ENCODE data around the gene LRCH4. TPM values are rescaled to one million over a fixed set of nuclear protein-coding genes. Genes with fewer than 3 reads are reported as not detected.

Gene LRCH4
- total and polyA plus RNA-seq, 2 of the 13 experiments (the other 11 are each of a cell fraction or from before 2014, with no cell fraction given), result 7.0 to 9.3 TPM

DNA sequence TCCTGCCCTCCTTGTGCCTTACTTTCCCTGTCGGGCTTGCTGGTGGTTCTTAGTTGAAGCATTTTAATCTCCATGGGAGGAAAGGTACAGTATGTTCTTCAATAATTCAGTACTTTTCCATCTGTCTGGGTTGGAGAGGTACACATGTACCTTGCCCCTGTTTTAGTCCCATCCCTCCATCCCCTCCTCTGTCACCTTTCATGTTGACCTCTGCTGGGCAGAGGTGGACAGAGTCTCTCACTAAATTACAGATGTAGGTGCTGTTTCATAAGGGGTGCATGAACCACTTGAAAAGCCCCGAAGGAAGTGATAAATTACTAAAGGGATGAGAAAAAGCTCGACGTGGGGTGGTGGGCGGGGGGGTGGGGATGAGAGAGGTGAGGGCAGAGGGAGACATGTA, 41.5 kb downstream of the LRCH4 start (continued):
- TF ChIP-seq ATF7 (IDR thresholded peaks at IDR 0.05) (no peak), ATF7 (CRISPR knock-in tag; IDR thresholded peaks at IDR 0.05) (no peak), ZBTB42 (CRISPR knock-in tag; IDR thresholded peaks at IDR 0.05) (no peak), ZFP41 (CRISPR knock-in tag; IDR thresholded peaks at IDR 0.05; ENCODE audit: borderline replicate concordance) (no peak), ZNF616 (CRISPR knock-in tag; IDR thresholded peaks at IDR 0.05; ENCODE audit: low read depth) (no peak), LCORL (IDR thresholded peaks at IDR 0.05) (no peak), LCORL (CRISPR knock-in tag; IDR thresholded peaks at IDR 0.05) (peak; percentile 76), ZNF761 (CRISPR knock-in tag; conservative IDR thresholded peaks at IDR 0.05) (no peak), SMAD3 (CRISPR knock-in tag; IDR thresholded peaks at IDR 0.05) (no peak), NR2F6 (IDR thresholded peaks at IDR 0.05) (peak; percentile 92), NR2F6 (CRISPR knock-in tag; IDR thresholded peaks at IDR 0.05) (peak; percentile 96), ZNF251 (CRISPR knock-in tag; IDR thresholded peaks at IDR 0.05) (no peak)
- TF ChIP-seq, protein P1, sequence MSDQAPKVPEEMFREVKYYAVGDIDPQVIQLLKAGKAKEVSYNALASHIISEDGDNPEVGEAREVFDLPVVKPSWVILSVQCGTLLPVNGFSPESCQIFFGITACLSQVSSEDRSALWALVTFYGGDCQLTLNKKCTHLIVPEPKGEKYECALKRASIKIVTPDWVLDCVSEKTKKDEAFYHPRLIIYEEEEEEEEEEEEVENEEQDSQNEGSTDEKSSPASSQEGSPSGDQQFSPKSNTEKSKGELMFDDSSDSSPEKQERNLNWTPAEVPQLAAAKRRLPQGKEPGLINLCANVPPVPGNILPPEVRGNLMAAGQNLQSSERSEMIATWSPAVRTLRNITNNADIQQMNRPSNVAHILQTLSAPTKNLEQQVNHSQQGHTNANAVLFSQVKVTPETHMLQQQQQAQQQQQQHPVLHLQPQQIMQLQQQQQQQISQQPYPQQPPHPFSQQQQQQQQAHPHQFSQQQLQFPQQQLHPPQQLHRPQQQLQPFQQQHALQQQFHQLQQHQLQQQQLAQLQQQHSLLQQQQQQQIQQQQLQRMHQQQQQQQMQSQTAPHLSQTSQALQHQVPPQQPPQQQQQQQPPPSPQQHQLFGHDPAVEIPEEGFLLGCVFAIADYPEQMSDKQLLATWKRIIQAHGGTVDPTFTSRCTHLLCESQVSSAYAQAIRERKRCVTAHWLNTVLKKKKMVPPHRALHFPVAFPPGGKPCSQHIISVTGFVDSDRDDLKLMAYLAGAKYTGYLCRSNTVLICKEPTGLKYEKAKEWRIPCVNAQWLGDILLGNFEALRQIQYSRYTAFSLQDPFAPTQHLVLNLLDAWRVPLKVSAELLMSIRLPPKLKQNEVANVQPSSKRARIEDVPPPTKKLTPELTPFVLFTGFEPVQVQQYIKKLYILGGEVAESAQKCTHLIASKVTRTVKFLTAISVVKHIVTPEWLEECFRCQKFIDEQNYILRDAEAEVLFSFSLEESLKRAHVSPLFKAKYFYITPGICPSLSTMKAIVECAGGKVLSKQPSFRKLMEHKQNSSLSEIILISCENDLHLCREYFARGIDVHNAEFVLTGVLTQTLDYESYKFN (CRISPR knock-in tag; conservative IDR thresholded peaks at IDR 0.05), result peak; percentile 86
- TF ChIP-seq, protein P2, sequence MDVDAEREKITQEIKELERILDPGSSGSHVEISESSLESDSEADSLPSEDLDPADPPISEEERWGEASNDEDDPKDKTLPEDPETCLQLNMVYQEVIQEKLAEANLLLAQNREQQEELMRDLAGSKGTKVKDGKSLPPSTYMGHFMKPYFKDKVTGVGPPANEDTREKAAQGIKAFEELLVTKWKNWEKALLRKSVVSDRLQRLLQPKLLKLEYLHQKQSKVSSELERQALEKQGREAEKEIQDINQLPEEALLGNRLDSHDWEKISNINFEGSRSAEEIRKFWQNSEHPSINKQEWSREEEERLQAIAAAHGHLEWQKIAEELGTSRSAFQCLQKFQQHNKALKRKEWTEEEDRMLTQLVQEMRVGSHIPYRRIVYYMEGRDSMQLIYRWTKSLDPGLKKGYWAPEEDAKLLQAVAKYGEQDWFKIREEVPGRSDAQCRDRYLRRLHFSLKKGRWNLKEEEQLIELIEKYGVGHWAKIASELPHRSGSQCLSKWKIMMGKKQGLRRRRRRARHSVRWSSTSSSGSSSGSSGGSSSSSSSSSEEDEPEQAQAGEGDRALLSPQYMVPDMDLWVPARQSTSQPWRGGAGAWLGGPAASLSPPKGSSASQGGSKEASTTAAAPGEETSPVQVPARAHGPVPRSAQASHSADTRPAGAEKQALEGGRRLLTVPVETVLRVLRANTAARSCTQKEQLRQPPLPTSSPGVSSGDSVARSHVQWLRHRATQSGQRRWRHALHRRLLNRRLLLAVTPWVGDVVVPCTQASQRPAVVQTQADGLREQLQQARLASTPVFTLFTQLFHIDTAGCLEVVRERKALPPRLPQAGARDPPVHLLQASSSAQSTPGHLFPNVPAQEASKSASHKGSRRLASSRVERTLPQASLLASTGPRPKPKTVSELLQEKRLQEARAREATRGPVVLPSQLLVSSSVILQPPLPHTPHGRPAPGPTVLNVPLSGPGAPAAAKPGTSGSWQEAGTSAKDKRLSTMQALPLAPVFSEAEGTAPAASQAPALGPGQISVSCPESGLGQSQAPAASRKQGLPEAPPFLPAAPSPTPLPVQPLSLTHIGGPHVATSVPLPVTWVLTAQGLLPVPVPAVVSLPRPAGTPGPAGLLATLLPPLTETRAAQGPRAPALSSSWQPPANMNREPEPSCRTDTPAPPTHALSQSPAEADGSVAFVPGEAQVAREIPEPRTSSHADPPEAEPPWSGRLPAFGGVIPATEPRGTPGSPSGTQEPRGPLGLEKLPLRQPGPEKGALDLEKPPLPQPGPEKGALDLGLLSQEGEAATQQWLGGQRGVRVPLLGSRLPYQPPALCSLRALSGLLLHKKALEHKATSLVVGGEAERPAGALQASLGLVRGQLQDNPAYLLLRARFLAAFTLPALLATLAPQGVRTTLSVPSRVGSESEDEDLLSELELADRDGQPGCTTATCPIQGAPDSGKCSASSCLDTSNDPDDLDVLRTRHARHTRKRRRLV (CRISPR knock-in tag; IDR thresholded peaks at IDR 0.05), result no peak
- TF ChIP-seq, protein P3, sequence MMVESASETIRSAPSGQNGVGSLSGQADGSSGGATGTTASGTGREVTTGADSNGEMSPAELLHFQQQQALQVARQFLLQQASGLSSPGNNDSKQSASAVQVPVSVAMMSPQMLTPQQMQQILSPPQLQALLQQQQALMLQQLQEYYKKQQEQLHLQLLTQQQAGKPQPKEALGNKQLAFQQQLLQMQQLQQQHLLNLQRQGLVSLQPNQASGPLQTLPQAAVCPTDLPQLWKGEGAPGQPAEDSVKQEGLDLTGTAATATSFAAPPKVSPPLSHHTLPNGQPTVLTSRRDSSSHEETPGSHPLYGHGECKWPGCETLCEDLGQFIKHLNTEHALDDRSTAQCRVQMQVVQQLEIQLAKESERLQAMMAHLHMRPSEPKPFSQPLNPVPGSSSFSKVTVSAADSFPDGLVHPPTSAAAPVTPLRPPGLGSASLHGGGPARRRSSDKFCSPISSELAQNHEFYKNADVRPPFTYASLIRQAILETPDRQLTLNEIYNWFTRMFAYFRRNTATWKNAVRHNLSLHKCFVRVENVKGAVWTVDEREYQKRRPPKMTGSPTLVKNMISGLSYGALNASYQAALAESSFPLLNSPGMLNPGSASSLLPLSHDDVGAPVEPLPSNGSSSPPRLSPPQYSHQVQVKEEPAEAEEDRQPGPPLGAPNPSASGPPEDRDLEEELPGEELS (CRISPR knock-in tag; IDR thresholded peaks at IDR 0.05), result peak; percentile 46; the same call in 1 of the 2 replicates
- TF ChIP-seq, protein P4, sequence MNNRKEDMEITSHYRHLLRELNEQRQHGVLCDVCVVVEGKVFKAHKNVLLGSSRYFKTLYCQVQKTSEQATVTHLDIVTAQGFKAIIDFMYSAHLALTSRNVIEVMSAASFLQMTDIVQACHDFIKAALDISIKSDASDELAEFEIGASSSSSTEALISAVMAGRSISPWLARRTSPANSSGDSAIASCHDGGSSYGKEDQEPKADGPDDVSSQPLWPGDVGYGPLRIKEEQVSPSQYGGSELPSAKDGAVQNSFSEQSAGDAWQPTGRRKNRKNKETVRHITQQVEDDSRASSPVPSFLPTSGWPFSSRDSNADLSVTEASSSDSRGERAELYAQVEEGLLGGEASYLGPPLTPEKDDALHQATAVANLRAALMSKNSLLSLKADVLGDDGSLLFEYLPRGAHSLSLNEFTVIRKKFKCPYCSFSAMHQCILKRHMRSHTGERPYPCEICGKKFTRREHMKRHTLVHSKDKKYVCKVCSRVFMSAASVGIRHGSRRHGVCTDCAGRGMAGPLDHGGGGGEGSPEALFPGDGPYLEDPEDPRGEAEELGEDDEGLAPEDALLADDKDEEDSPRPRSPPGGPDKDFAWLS (CRISPR knock-in tag; IDR thresholded peaks at IDR 0.05; ENCODE audit: borderline replicate concordance), result no peak
- TF ChIP-seq, protein P5, sequence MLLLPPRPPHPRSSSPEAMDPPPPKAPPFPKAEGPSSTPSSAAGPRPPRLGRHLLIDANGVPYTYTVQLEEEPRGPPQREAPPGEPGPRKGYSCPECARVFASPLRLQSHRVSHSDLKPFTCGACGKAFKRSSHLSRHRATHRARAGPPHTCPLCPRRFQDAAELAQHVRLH (CRISPR knock-in tag; IDR thresholded peaks at IDR 0.05; ENCODE audit: borderline replicate concordance, low read depth), result no peak

Measured in HepG2 (cell line).